ENCODE results near the gene NACC2. TPM values are rescaled to one million over a fixed set of nuclear protein-coding genes. Genes with fewer than 3 reads are reported as not detected.

The NACC2 gene
- total and polyA plus RNA-seq, 2 donors (not counting 3 experiments of a cell fraction or from before 2014, with no cell fraction given) = 15.8 to 27.1 TPM

DNA sequence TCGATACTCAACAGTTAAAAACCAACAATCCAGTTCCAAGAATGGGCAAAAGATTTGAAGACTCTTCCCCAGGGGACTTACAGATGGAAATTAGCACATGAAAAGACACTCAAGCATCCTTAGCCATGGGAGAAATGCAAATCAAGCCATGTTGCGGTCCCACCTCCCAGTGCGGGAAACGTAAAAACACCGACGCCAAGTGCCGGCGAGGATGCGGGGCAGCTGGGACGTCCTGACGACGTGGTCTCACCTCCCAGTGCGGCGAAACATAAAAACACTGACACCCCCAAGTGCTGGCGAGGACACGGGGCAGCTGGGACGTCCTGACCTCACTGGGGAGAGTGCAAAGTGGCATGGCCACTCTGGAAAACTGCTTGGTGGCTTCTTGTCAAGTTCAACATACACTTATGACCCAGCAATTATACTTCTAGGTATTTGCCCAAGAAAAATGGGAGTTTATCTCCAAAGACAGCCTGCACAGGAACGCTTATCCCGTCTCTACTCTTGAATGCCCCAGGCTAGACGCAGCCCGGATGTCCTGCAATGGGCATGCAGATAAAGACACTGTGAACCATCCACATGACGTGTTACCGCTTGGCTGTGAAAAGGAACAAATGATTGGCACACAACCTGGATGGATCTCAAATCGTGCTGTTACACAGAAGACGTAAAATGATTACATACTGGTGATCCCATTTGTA, 73.8 kb downstream of the NACC2 start:
- peaks cover 24% of the 10 kb centered on the region for H3K79me2 ChIP-seq (ENCODE audit: control insufficient read depth, insufficient read depth, low read length)
- CTCF ChIA-PET = interaction anchor here (0.9 to 1.0 kb wide), 2 partner anchors 11 to 30 kb away, joined by 3 read pairs; no protein-coding TSS in a partner anchor

More for the DNA sequence above, 73.8 kb downstream of the NACC2 start:
- Histone ChIP-seq H4K20me1 (replicated peaks; ENCODE audit: control insufficient read depth, extremely low read depth, insufficient read depth, low read length) (peaks cover 2% of the 10 kb centered on the region), H3K4me1 (ENCODE audit: control insufficient read depth, extremely low read depth, insufficient read depth, low read length) (no peaks in the 10 kb centered on the region), H3K4me2 (ENCODE audit: insufficient read depth, low read length) (no peak overlapping the region), H3K27ac (ENCODE audit: insufficient read depth, low read depth, low read length) (no peak overlapping the region), H3K9me1 (replicated peaks; ENCODE audit: control insufficient read depth, extremely low read depth, insufficient read depth, low read length) (no peaks in the 10 kb centered on the region), H3K9ac (replicated peaks; ENCODE audit: extremely low read depth, insufficient read depth, low read length) (no peak overlapping the region), H2AFZ (ENCODE audit: low read depth, low read length) (no peak overlapping the region), H3K36me3 (ENCODE audit: control insufficient read depth in 2 of 2, extremely low read depth in 1 of 2, insufficient read depth in 2 of 2, low read length in 2 of 2) (no peaks in the 10 kb centered on the region), H3K9me3 (replicated peaks; ENCODE audit: control insufficient read depth, insufficient read depth, low read length) (no peaks in the 10 kb centered on the region), H3K4me3 (replicated peaks in 1 of 3; ENCODE audit: insufficient read depth in 1 of 3, low read depth in 1 of 3, low read length in 3 of 3) (no peak overlapping the region), H3K27me3 (ENCODE audit: control insufficient read depth in 2 of 2, insufficient read depth in 2 of 2, low read length in 2 of 2) (no peaks in the 10 kb centered on the region)
- dilution Hi-C loops (cut with MboI; ENCODE audit: extremely low pct_ligation_motif_present, low sequenced_read_pairs) (no loop called here), intact Hi-C loops (cut with micrococcal nuclease) (no loop called here)
- FAIRE-seq = no peak
- no peak for DNase-seq (ENCODE audit: low read depth, low spot score)
- POLR2A ChIA-PET = no interaction called here
- TF ChIP-seq POLR2A (IDR thresholded peaks at IDR 0.05; ENCODE audit: low read depth, low read length) (no peak), MYC (IDR thresholded peaks at IDR 0.05; ENCODE audit: low read depth, low read length) (no peak), CTCF (IDR thresholded peaks at IDR 0.05; ENCODE audit: extremely low read depth in 1 of 2, insufficient read depth in 1 of 2, low read depth in 1 of 2, low read length in 2 of 2) (no peak), GATA2 (IDR thresholded peaks at IDR 0.05; ENCODE audit: insufficient read depth, insufficient read length, low read depth, low read length) (no peak), POLR2AphosphoS5 (IDR thresholded peaks at IDR 0.05; ENCODE audit: insufficient read depth, low read depth, low read length) (no peak), FOS (IDR thresholded peaks at IDR 0.05; ENCODE audit: borderline replicate concordance, insufficient read depth, low read length) (no peak), EZH2 (IDR thresholded peaks at IDR 0.05; ENCODE audit: borderline replicate concordance, low read depth, low read length, severe bottlenecking) (no peak), JUN (IDR thresholded peaks at IDR 0.05; ENCODE audit: borderline replicate concordance, insufficient read depth, insufficient read length, low read depth) (no peak), MAX (IDR thresholded peaks at IDR 0.05; ENCODE audit: insufficient read depth, insufficient read length) (no peak)
- BruUV-seq (replicated peaks) = no TSS peak
